ENCODE data around the gene OMD.
A peak's percentile ranks its signal among the peaks of the same experiment; 100 is the strongest.

Gene OMD, protein sequence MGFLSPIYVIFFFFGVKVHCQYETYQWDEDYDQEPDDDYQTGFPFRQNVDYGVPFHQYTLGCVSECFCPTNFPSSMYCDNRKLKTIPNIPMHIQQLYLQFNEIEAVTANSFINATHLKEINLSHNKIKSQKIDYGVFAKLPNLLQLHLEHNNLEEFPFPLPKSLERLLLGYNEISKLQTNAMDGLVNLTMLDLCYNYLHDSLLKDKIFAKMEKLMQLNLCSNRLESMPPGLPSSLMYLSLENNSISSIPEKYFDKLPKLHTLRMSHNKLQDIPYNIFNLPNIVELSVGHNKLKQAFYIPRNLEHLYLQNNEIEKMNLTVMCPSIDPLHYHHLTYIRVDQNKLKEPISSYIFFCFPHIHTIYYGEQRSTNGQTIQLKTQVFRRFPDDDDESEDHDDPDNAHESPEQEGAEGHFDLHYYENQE

DNA sequence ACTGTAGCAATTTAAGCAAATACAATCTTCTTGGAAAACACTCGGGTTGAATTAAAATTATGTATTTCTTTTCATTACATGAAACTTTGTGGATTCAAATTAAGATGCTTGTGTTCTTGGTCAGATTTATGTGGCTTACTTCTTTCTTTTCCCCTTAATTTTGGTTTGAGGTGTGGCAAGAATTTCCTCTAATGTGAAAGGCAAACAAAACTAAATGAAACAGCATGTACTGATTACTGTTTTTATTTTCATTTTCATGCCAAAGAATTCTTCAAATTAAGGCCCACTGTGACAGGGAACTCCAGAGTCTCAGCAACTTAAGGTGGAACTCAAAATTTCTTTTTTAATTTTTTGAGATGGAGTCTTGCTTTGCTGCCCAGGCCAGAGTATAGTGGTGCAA lies at the start of gene OMD:
TSS of gene OMD (minus strand) at position 132 of the 400 bp plus-strand sequence. CDS start 6,913 bp downstream, outside the sequence.
- Histone ChIP-seq H3K4me3 (IDR thresholded peaks at IDR 0.05; ENCODE audit: insufficient read depth, low read depth, low read length) (no peak within 1 kb of the TSS), H2AFZ (ENCODE audit: low read depth) (no peak within 1 kb of the TSS), H3K27ac (no peak within 1 kb of the TSS), H3K27me3 (ENCODE audit: insufficient read depth, low read depth) (no peaks in the 10 kb centered on the region), H4K20me1 (ENCODE audit: insufficient read depth) (no peaks in the 10 kb centered on the region), H3K9ac (no peak within 1 kb of the TSS), H3K4me2 (peak within 1 kb of the TSS; percentile 37; the same call in 1 of the 2 replicates), H3K4me1 (ENCODE audit: low read depth, poor library complexity, severe bottlenecking) (peaks cover 11% of the 10 kb centered on the region), H3K79me2 (ENCODE audit: insufficient read depth, low read depth) (no peaks in the 10 kb centered on the region), H3K36me3 (ENCODE audit: insufficient read depth) (no peaks in the 10 kb centered on the region)
- TF ChIP-seq, protein P1, sequence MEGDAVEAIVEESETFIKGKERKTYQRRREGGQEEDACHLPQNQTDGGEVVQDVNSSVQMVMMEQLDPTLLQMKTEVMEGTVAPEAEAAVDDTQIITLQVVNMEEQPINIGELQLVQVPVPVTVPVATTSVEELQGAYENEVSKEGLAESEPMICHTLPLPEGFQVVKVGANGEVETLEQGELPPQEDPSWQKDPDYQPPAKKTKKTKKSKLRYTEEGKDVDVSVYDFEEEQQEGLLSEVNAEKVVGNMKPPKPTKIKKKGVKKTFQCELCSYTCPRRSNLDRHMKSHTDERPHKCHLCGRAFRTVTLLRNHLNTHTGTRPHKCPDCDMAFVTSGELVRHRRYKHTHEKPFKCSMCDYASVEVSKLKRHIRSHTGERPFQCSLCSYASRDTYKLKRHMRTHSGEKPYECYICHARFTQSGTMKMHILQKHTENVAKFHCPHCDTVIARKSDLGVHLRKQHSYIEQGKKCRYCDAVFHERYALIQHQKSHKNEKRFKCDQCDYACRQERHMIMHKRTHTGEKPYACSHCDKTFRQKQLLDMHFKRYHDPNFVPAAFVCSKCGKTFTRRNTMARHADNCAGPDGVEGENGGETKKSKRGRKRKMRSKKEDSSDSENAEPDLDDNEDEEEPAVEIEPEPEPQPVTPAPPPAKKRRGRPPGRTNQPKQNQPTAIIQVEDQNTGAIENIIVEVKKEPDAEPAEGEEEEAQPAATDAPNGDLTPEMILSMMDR (conservative IDR thresholded peaks at IDR 0.05; ENCODE audit: low read depth, low read length): no peak

DNA sequence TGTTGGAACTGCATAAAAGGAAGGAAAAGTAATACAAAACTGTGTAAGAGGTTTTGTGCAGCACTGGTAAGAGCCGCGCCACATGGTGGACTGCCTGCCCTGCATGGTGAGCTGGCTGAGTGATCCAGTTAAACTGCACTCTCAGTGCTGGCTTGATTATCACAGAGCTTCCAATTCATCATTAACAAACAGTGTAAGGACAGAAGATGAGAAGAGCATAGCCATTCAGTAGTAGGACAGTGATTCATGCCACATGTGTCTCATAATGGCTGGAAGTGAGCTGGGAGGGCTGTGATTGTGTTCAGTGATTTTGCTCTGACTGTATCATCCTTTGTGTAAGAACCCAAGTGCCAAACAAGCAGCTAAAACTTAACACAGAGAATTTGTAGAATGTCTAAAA lies 43.9 kb upstream of the OMD start:
- Histone ChIP-seq H3K4me3 (IDR thresholded peaks at IDR 0.05; ENCODE audit: insufficient read depth, low read depth, low read length) (no peak overlapping the region), H3K4me1 (ENCODE audit: low read depth, poor library complexity, severe bottlenecking) (no peaks in the 10 kb centered on the region), H2AFZ (ENCODE audit: low read depth) (no peak overlapping the region), H3K27me3 (ENCODE audit: insufficient read depth, low read depth) (no peaks in the 10 kb centered on the region), H3K36me3 (ENCODE audit: insufficient read depth) (no peaks in the 10 kb centered on the region; the same call in 1 of the 2 replicates), H3K79me2 (ENCODE audit: insufficient read depth, low read depth) (no peaks in the 10 kb centered on the region), H3K9ac (no peak overlapping the region), H3K4me2 (no peak overlapping the region), H4K20me1 (ENCODE audit: insufficient read depth) (no peaks in the 10 kb centered on the region), H3K27ac (no peak overlapping the region)
- TF ChIP-seq, protein P1 (conservative IDR thresholded peaks at IDR 0.05; ENCODE audit: low read depth, low read length): no peak

DNA sequence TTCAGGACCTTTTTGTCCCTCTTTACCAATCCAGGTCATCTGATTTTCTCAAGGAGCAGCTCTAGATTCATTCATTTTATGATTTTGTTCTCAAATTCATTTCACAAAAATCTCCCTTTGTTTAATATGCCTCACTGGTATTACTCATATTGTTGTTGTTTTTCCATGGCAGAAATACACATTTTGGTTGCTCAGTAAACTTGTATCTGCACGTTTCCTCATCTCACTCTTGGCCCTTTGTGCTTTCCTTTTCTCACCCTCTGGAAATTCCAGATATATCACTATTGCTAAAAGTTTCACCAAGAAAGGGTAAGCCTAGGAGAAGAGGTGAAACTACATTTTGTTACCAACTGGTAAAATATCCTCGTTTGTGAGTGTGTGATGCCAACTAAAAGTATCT lies 43.2 kb upstream of the OMD start:
- H2AFZ ChIP-seq (ENCODE audit: low read depth): no peak overlapping the region
- no peaks in the 10 kb centered on the region for H4K20me1 ChIP-seq (ENCODE audit: insufficient read depth)
- H3K4me2 ChIP-seq: no peak overlapping the region
- TF ChIP-seq, protein P1 (conservative IDR thresholded peaks at IDR 0.05; ENCODE audit: low read depth, low read length): no peak
- H3K4me3 ChIP-seq (IDR thresholded peaks at IDR 0.05; ENCODE audit: insufficient read depth, low read depth, low read length): no peak overlapping the region
- H3K27me3 ChIP-seq (ENCODE audit: insufficient read depth, low read depth): no peaks in the 10 kb centered on the region
- H3K27ac ChIP-seq: no peak overlapping the region
- no peak overlapping the region for H3K9ac ChIP-seq
- no peaks in the 10 kb centered on the region for H3K79me2 ChIP-seq (ENCODE audit: insufficient read depth, low read depth)
- H3K36me3 ChIP-seq (ENCODE audit: insufficient read depth): no peaks in the 10 kb centered on the region; the same call in 1 of the 2 replicates
- no peaks in the 10 kb centered on the region for H3K4me1 ChIP-seq (ENCODE audit: low read depth, poor library complexity, severe bottlenecking)

DNA sequence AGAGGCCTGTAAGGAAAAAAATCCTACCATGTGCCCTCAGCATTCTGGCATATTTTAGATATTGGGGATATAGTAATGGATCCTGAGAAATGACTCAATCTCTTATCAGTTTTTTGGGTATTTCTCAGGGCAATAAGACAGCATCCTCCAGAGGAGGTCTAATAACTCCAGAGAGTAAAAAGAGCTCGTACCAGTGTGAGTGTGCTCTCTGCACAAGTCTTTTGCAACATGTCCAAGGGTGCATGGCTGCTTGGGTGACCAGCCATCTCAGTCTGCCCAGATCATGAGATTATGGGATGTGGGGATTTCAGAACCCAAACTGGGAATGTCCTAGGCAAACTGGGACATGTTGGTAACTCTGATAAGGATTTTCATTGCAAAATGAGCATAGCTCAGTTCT lies 42.8 kb upstream of the OMD start:
- no peaks in the 10 kb centered on the region for H3K27me3 ChIP-seq (ENCODE audit: insufficient read depth, low read depth)
- no peak overlapping the region for H2AFZ ChIP-seq (ENCODE audit: low read depth)
- no peak overlapping the region for H3K9ac ChIP-seq
- no peaks in the 10 kb centered on the region; the same call in 1 of the 2 replicates for H3K36me3 ChIP-seq (ENCODE audit: insufficient read depth)
- no peak overlapping the region for H3K27ac ChIP-seq
- no peak overlapping the region for H3K4me3 ChIP-seq (IDR thresholded peaks at IDR 0.05; ENCODE audit: insufficient read depth, low read depth, low read length)
- H3K4me1 ChIP-seq (ENCODE audit: low read depth, poor library complexity, severe bottlenecking): no peaks in the 10 kb centered on the region
- no peaks in the 10 kb centered on the region for H4K20me1 ChIP-seq (ENCODE audit: insufficient read depth)
- no peak overlapping the region for H3K4me2 ChIP-seq
- no peaks in the 10 kb centered on the region for H3K79me2 ChIP-seq (ENCODE audit: insufficient read depth, low read depth)
- TF ChIP-seq, protein P1 (conservative IDR thresholded peaks at IDR 0.05; ENCODE audit: low read depth, low read length): no peak

Data from KMS-11 (cell line).